GM21526 (cell line): Measurements from ENCODE around the gene VPREB3.
"Not testable (repeated sequence)": the region's sequence is repeated elsewhere in the genome, so short reads cannot be mapped to it uniquely, and the experiment has no call there.

Experiments used
- ATAC-seq: cut with Tn5 transposase; IDR thresholded peaks from one replicate; pipeline ENCODE4 v1.9.1; 2021; ENCODE audit warnings: moderate library complexity; ENCODE audit not compliant: unreplicated experiment, low FRiP score

The VPREB3 gene

GRCh38 chr22:23744485-23744884, 9.7 kb downstream of the VPREB3 start:
- no peak for ATAC-seq

DNA sequence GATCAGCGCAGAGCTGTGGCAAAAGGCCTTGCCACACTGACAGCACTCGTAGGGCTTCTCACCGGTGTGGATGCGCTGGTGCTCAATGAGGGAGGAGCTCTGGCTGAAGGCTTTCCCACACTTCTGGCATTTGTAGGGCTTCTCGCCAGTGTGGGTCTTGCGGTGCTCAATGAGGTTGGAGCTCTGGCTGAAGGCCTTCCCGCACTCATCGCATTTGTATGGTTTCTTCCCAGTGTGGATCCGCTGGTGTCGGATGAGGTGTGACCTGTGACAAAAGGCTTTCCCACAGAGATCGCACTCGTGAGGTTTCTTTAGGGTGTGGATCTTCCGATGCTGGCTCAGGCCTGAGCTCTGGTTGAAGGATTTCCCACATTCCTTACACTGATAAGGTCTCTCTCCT, 10.2 kb downstream of the VPREB3 start:
- ATAC-seq, result no peak

GRCh38 chr22:23743303-23743705, 10.9 kb downstream of the VPREB3 start:
- ATAC-seq, result no peak

DNA sequence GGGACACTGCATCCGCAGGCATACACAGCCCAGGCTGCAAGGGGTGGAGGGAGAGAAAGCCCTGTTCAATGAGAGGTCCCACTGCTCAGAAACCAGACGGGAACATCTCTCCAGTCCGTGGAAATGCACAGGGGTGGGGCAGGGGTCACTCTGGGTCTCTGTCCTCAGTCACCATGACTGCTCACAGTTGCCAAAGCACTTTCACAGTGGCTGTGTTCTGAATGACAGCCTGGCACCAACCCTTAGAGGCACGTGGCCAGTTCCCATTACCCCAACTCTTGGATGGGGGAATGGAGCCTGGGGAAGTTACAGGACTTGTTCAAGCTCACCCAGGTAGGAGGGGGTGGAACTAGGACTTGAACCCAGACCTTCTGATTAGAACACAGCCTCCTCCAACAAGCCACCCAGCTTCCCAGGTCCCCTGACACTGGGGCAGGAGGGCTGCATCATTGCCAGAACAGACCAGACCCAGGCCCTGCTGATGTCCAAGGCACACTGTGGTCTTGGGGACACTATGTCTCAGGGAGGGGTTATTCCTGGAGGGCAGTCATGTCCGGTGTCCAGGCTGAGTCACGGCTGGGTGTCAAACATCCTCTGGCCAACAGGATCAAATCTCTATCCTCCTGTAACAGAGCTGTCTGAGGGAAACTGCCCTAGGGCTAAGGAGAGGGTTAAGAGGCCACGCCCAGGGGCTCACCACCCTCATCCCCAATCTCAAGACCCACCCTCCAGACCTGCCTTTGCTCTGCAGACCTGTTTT, 11.5 kb downstream of the VPREB3 start:
- ATAC-seq, result no peak

DNA sequence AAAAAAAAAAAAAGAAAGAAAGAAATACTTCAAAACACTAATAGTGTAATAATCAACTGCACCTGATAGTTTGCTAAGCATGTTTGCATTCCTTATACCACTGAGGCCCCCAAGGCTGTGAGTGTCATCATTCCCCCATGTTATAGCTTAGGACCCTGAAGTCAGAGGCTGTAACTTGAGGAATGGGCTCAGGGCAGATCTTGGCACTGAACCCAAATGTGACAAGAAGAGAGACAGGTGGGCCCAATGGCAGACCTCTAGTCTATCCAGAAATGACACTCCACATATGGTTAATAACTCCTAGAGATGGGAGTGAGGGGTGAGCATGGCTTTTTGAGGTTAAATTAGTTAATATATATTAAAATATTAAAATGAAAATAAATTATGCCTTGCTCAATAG, 16.5 kb downstream of the VPREB3 start:
- no peak for ATAC-seq

- not testable (repeated sequence) for ATAC-seq
Observed at GRCh38 chr22:23728108-23728507, 26.1 kb downstream of the VPREB3 start.

DNA sequence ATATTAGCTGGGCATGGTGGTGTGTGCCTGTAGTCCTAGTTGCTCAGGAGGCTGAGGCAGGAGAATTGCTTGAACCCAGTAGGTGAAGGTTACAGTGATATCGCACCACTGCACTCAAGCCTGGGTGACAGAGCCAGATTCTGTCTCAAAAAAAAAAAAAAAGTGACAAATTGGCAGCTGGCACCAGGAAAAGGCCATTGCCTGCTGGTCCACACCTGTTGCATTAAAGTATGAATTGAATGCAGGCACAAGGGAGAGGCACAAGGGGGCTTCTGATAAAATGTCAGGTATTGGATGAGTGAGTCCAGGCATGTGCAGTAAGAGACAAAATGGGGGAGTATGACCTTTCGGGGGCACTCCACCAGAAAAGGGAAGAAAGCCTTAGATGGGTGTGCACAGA, 31.5 kb downstream of the VPREB3 start:
- ATAC-seq, result no peak

DNA sequence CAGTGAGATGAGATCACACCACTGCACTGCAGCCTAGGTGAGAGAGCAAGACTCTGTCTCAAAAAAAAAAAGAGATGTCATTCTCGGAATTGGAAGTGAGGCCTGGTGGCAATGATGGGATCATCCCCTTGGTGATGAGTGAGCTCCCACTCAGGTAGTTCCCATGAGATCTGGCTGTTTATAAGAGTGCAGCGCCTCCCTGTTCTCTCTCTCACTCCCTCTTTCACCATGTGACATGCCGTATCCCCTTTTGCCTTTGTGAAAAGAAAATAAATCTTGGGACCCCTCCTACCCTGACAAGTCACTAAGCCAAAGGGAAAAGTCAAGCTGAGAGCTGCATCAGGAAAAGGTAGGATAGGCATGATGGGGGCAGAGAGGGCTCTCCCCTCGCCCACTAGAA, 32.1 kb downstream of the VPREB3 start:
- ATAC-seq, result no peak

DNA sequence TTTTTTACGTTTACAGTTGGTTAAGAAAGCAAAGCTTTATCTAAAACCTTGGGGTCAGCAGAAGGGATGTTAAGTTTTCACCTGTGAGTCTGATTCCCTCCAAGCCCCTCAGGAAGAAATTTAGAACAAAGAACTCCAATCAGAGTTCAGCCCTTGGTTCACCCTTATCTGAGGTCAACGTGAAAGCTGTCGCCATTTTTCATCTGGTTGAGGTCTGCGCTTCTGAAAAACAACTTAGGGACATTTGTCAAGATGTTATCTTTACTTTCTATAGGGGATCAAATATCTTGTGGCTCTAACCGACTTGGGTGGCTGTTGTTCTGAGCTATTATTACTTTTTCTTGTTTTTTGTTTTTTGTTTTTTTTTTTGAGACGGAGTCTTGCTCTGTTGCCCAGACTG, 33.4 kb downstream of the VPREB3 start:
- ATAC-seq, result no peak

DNA sequence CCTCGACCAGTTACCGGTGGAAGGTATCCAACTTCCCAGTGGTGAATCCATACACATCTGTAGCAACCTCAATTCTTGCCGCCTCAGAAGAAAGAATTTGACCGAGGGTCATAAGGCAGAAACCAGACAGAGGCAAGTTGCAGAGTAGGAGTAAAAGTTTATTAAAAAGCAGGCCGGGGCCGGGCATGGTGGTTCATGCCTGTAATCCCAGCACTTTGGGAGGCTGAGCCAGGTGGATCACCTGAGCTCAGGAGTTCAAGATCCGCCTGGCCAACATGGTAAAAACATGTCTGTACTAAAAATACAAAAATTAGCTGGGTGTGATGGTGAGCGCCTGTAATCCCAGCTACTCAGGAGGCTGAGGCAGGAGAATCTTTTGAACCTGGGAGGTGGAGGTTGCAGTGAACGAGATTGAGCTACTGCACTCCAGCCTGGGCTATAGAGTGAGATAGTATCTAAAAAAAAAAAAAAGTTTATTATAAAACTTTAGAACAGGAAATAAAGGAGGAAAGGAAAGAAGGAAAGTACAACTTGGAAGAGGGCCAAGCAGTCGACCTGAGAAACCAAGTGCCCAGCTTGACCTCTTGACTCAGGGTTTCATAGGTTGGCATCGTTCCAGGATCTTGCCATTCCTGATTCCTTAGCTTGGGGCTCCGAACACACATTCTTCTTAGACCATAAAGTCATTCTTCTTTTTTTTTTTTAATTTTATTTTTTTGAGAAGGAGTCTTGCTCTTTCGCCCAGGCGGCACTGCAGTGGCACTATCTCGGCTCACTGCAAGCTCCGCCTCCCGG, 35.7 kb downstream of the VPREB3 start:
- ATAC-seq, result no peak

- ATAC-seq, result peak; percentile 87
Observed at GRCh38 chr22:23716811-23717801, 37.1 kb downstream of the VPREB3 start.

- ATAC-seq, result no peak
Observed at GRCh38 chr22:23715806-23716375, 38.3 kb downstream of the VPREB3 start.

DNA sequence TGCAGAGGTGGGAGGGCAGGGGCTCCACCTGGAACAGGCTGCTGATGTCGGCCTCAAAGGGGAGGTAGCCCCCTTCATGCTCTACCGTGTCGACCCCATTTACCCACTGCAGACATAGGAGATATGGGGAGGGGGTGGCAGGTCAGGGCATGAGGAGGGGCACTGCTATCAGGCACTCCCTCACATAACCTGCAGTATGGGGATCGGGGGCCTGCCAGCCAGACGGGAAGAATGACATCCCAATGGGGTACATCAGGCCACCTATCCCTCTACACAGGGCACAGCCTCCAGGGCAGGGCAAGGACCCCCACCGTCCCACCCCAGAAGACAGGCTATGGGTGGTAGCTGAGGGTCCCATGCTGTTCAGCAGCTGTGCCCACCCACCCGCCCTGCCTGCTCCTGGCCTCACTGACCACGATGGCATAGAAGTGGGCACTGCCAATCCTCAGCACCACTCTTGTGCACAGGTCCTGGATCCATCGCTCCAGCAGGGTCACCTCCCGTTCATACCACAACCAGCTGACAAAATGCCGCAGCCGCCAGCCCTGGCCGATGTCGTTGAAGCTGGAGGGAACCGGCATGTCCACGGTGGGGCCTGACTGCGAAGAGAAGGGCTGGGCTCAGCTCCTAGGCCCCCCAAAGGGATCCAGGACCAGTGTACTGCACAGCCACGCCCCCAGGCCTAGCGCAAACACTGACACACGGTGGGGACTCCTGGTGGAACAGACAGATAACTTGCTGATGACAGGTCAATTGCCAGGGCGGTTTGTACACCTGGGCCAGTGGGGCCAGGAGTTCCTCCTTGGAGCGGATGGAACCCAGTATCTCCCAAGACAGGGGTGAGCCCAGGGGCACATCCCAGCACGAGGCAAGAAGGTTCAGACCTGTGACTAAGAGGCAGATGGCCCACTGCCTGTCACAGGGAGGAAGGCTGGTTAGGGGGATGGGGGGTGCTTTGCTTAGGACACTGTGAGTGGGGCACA, 39.3 kb downstream of the VPREB3 start:
- ATAC-seq, result no peak

DNA sequence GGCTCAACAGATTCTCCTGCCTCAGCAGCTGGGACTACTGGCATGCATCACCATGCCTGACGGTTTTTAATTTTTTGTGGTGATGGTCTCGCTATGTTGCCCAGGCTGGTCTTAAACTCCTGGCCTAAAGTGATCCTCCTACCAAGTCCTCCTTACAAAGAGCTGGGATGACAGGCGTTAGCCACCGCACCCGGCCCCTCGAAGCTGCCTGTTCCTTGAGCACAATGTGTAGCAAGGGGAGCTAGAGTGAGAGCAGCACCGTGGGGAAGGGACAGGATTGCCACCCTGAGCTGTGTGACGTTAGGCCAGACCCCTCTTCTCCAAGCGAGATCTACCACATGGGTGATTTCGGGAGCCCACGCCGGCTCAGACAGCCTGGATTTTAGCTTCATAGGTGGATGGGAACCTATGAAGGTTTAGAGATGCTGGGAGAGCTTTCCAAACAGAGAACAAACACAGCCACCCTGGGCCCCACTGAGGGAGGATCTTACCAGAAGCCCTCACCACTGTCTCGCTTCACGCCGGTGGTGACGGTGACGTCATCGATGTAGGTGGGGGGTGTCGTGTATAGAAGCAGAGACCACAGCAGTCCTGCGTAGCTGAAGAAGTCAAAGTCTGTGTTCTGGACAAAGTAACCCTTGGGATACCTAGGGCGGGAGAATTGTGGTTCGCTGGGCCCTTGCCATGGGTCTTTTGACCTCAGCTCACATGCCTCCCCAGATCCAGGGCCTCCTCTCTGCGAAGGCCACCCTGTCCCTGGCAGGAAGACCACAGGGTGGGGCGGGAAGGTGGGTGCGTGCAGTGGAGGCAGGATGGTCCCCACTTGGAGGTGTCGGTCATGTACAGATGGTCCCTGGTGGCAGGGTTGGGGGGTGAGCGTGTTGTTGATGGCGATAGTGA, 40.3 kb downstream of the VPREB3 start:
- no peak for ATAC-seq

DNA sequence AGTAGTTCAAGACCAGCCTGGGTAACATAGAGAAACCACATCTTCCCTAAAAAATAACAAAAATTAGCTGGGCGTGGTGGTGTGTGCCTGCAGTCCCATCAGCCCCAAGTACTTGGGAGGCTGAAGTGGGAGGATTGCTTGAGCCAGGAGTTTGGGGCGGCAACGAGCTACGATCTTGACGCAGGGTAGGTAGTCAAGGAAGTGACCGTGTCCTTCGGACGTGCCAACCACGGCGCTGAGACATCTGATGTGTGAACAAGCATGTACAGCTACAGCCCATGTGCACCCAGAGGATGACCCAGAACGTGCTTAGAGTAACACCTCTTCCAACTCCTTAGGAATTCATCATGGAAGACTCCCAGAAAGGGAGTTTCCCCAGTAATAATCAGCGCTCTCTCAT, 42.0 kb downstream of the VPREB3 start:
- no peak for ATAC-seq

DNA sequence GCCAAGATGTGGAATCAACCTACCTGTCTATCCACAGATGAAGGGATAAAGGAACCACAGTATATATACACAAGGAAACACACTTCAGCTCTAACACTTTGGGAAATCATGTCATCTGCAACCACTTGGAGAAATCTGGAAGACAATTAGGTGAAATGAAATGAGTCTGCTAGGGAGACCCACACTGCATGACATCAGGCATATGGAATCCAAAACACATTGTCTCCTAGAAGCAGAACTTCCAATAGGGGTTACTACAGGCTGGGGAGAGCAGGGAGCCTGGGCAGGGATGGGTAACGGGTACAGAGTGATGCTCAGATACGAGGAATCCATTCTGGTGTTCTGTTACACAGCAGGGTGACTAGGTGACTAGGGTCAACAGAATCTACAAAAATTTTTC, 45.1 kb downstream of the VPREB3 start:
- ATAC-seq, result no peak

DNA sequence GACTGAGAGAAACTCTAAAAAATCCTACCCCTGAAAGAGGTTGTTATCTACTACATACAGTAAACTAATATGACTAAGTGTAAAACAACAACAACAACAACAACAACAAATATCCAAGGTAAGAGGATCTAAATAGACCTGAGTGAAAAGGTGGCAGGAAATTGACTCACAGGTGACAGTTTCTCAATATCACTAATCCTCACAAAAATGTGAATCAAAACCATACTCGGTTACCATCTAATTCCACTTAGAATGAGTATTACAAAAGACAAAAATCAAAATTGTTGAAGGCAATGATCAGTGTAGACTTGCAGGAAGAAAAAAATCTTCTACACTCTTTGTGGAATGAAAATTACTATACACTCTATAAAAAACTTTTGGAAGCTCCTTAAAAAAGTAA, 46.0 kb downstream of the VPREB3 start:
- ATAC-seq, result no peak

DNA sequence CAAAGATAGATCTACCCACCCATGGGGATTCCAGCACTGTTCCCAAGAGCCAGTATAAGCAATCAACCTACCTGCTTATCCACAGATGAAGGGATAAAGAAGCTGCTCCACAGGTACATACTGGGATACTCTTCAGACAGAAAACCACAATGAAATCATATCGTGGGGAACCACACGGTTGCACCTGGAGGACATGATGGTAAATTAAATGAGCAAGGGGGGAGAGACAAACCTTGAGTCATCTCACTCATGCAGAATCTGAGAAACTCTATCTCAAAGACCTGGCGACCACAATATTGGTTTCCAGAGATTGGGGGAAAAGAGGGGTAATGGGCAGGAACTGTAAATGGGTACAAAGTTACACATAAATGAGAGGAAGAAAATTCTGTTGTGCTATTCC, 48.9 kb downstream of the VPREB3 start:
- no peak for ATAC-seq
